SH-SY5Y (cell line): ENCODE results near the gene PSMC3IP.
"Not testable (repeated sequence)": the region's sequence is repeated elsewhere in the genome, so short reads cannot be mapped to it uniquely, and the experiment has no call there.

Experiments used
- GATA2 ChIP-seq: IDR thresholded peaks from 2 replicates; pipeline ENCODE4 v1.6.1; 2011; ENCODE audit warnings: mild to moderate bottlenecking, low read depth, low read length
- GATA3 ChIP-seq: IDR thresholded peaks from 2 replicates; pipeline ENCODE4 v1.6.1; 2011; ENCODE audit warnings: low read depth, mild to moderate bottlenecking, low read length, moderate library complexity

- not testable (repeated sequence) for TF ChIP-seq GATA2, GATA3
Observed at GRCh38 chr17:42552736-42553135, 24.8 kb downstream of the PSMC3IP start, which contains the start of gene HSD17B1.
